GM12878 (cell line): Measurements from ENCODE around the gene COMMD1. TPM values are rescaled to one million over a fixed set of nuclear protein-coding genes. Genes with fewer than 3 reads are reported as not detected.

Experiments used
- ATAC-seq: fragments of 200-7000 bp; cut with Tn5 transposase; 3 replicates; pipeline ENCODE4 v1.9.1; 2020; ENCODE audit warnings: mild to moderate bottlenecking, moderate library complexity
- BruUV-seq: library from RNA; stranded (reverse); fragments of 400-500 nt; replicated peaks from 2 replicates; lab custom pipeline; 2021; lab: Mats Ljungman, UMichigan
- CTCF ChIA-PET: fragments of 300-600 bp; sonication (Branson Sonifier 250); formaldehyde crosslinking; extraction: SDS; loops from one replicate; lab custom pipeline; 2021; ENCODE audit warnings: inconsistent platforms; lab: Yijun Ruan, JAX
- POLR2A ChIA-PET: fragments of 350-600 bp; formaldehyde crosslinking; extraction: SDS; loops from one replicate; lab custom pipeline; 2021; ENCODE audit warnings: inconsistent platforms; lab: Charles Lee
- RAD21 ChIA-PET: fragments of 300-600 bp; sonication (Branson Sonifier 250); formaldehyde crosslinking; loops from one replicate; lab custom pipeline; 2023; ENCODE audit warnings: antibody characterized with exemption; ENCODE audit not compliant: unreplicated experiment; lab: Charles Lee
- SMC1A ChIA-PET: fragments of 300-600 bp; sonication (Branson Sonifier 250); formaldehyde crosslinking; loops from one replicate; lab custom pipeline; 2023; ENCODE audit not compliant: unreplicated experiment, uncharacterized antibody; lab: Charles Lee
- DNase-seq: peaks from one replicate; pipeline ENCODE4 v3.0.0-alpha.2; 2011; ENCODE audit warnings: low read depth, low spot score
- FAIRE-seq: peaks from 3 replicates; lab custom pipeline; 2011; peaks lifted over from hg19 to GRCh38; lab: Jason Lieb, UNC
- H2AFZ ChIP-seq: 2 replicates; pipeline ENCODE4 v1.6.0; 2011; ENCODE audit warnings: low read depth, low read length, control low read depth; ENCODE audit not compliant: control insufficient read depth
- H3K27ac ChIP-seq: 2 replicates; pipeline ENCODE4 v1.5.1; 2011; ENCODE audit warnings: control low read depth; ENCODE audit not compliant: control insufficient read depth, insufficient read depth
- H3K27me3 ChIP-seq, 2 experiments: replicated peaks in 1 of 2; 2 replicates each; pipeline versions ENCODE4 v1.6.0 to v1.6.1; 2011; ENCODE audit warnings: low read length in 1 of 2; ENCODE audit not compliant: control insufficient read depth in 2 of 2, insufficient read depth in 2 of 2
- H3K36me3 ChIP-seq, 2 experiments: 2 replicates each; pipeline ENCODE4 v1.5.1; 2011; ENCODE audit warnings: low read length in 1 of 2; ENCODE audit not compliant: control insufficient read depth in 2 of 2, insufficient read depth in 2 of 2
- H3K4me1 ChIP-seq: 2 replicates; pipeline ENCODE4 v1.6.1; 2011; ENCODE audit warnings: mild to moderate bottlenecking, low read length, moderate library complexity, mixed read lengths; ENCODE audit not compliant: control insufficient read depth, insufficient read depth
- H3K4me2 ChIP-seq: 2 replicates; pipeline ENCODE4 v1.6.0; 2011; ENCODE audit warnings: control low read depth; ENCODE audit not compliant: control insufficient read depth, insufficient read depth
- H3K4me3 ChIP-seq: fragments of 200-600 bp; sonication (generic); 2 replicates; pipeline ENCODE4 v1.5.1; 2016
- H3K79me2 ChIP-seq: 2 replicates; pipeline ENCODE4 v1.6.0; 2011; ENCODE audit warnings: low read length; ENCODE audit not compliant: control insufficient read depth, insufficient read depth
- H3K9ac ChIP-seq: 2 replicates; pipeline ENCODE4 v1.8.0; 2011; ENCODE audit warnings: low read length, control low read depth, mixed read lengths; ENCODE audit not compliant: control insufficient read depth, insufficient read depth
- H3K9me3 ChIP-seq: replicated peaks from 3 replicates; pipeline ENCODE4 v1.5.1; 2011; ENCODE audit warnings: mild to moderate bottlenecking, low read length; ENCODE audit not compliant: control insufficient read depth, insufficient read depth
- H4K20me1 ChIP-seq: 2 replicates; pipeline ENCODE4 v1.6.0; 2011; ENCODE audit not compliant: control insufficient read depth, insufficient read depth
- BCL3 ChIP-seq: IDR thresholded peaks from 2 replicates; pipeline ENCODE4 v1.6.1; 2011; ENCODE audit warnings: borderline replicate concordance, low read depth, mild to moderate bottlenecking, moderate library complexity, low read length; ENCODE audit not compliant: insufficient read depth, poor library complexity, severe bottlenecking
- CEBPB ChIP-seq, 2 experiments: fragments of 150-350 bp in 1 of 2; IDR thresholded peaks; 2 replicates each; pipeline ENCODE4 v1.6.1; 2012 to 2014; ENCODE audit warnings: low read depth in 2 of 2, low read length in 2 of 2, borderline replicate concordance in 1 of 2, inconsistent platforms in 1 of 2
- CHD4 ChIP-seq: fragments of 200-600 bp; sonication (generic); IDR thresholded peaks from 2 replicates; pipeline ENCODE4 v1.6.1; 2016; ENCODE audit warnings: mild to moderate bottlenecking
- CREB1 ChIP-seq: IDR thresholded peaks from 2 replicates; pipeline ENCODE4 v1.6.1; 2012; ENCODE audit warnings: low read depth, mild to moderate bottlenecking, inconsistent platforms
- HDAC2 ChIP-seq: fragments of 200-600 bp; sonication (generic); IDR thresholded peaks from 2 replicates; pipeline ENCODE4 v1.6.1; 2017
- JUNB ChIP-seq: IDR thresholded peaks from 2 replicates; pipeline ENCODE4 v1.6.1; 2016; ENCODE audit warnings: antibody characterized with exemption, mild to moderate bottlenecking
- JUND ChIP-seq: IDR thresholded peaks from 2 replicates; pipeline ENCODE4 v1.6.1; 2012; ENCODE audit warnings: low read depth, mild to moderate bottlenecking, low read length, improper control_type of control experiment, moderate library complexity
- MTA3 ChIP-seq: IDR thresholded peaks from 2 replicates; pipeline ENCODE4 v1.6.1; 2012; ENCODE audit warnings: low read length, inconsistent platforms, borderline replicate concordance
- NFIC ChIP-seq: IDR thresholded peaks from 2 replicates; pipeline ENCODE4 v1.6.1; 2012; ENCODE audit warnings: low read depth, mild to moderate bottlenecking, inconsistent platforms, low read length, moderate library complexity
- NRF1 ChIP-seq: conservative IDR thresholded peaks from 2 replicates; pipeline ENCODE4 v1.6.1; 2011; ENCODE audit warnings: mild to moderate bottlenecking, low read depth, low read length, improper control_type of control experiment
- POU2F2 ChIP-seq: IDR thresholded peaks from 3 replicates; pipeline ENCODE4 v1.6.1; 2011; ENCODE audit warnings: low read depth, mild to moderate bottlenecking, low read length, borderline replicate concordance
- SMAD5 ChIP-seq: IDR thresholded peaks from 2 replicates; pipeline ENCODE4 v1.6.1; 2016; ENCODE audit warnings: antibody characterized with exemption, low read depth
- SPI1 ChIP-seq: IDR thresholded peaks from 2 replicates; pipeline ENCODE4 v1.6.1; 2011; ENCODE audit warnings: low read depth, mild to moderate bottlenecking, low read length, moderate library complexity, borderline replicate concordance; ENCODE audit not compliant: insufficient read depth
- SUPT20H ChIP-seq: IDR thresholded peaks from 2 replicates; pipeline ENCODE4 v1.6.1; 2011; ENCODE audit warnings: low read depth, mild to moderate bottlenecking, low read length, moderate library complexity, borderline replicate concordance; ENCODE audit not compliant: control insufficient read depth
- ZBED1 ChIP-seq: IDR thresholded peaks from 2 replicates; pipeline ENCODE4 v1.6.1; 2016; ENCODE audit warnings: borderline replicate concordance
- ZNF207 ChIP-seq: fragments of 450-650 bp; IDR thresholded peaks from 2 replicates; pipeline ENCODE4 v1.6.1; 2014; ENCODE audit warnings: antibody characterized with exemption, mild to moderate bottlenecking, borderline replicate concordance
- ZNF217 ChIP-seq: fragments of 450-650 bp; IDR thresholded peaks from 2 replicates; pipeline ENCODE4 v1.6.1; 2017; ENCODE audit warnings: antibody characterized with exemption, mild to moderate bottlenecking
- WGBS: methylation state at CpG from one replicate; pipeline ENCODE4 v1.1.6; 2016; ENCODE audit warnings: low lambda C conversion rate; ENCODE audit not compliant: insufficient replicate concordance, insufficient coverage; ENCODE audit errors: missing lambda C conversion rate; 5-methylcytosine and 5-hydroxymethylcytosine counted together
- in situ Hi-C: fragments of 300-500 bp; cut with MboI; formaldehyde crosslinking; loops from 9 replicates; pipeline ENCODE4 v1.14.3; 2018; ENCODE audit warnings: mixed read lengths
- intact Hi-C: fragments of 100-400 bp; cut with micrococcal nuclease; formaldehyde crosslinking; loops from one replicate; pipeline ENCODE4 v1.14.2; 2022; ENCODE audit not compliant: unreplicated experiment
- polyA plus RNA-seq, 11 experiments: library from polyadenylated mRNA; depleted of rRNA in 4 of 11; unstranded in 6 of 11; stranded (reverse) in 5 of 11; fragments of >200 nt; fragmentation: Nextera tagmentation in 4 of 11; fragmentation: Illumina TruSeq in 1 of 11; extraction: Ambion mirVana in 4 of 11; extraction: Trizol in 1 of 11; gene quantifications; 1 replicate in 1 of 11; 2 replicates in 10 of 11; pipeline versions ENCODE4 v1.2.1 to v1.2.3, GENCODE V29; 2011 to 2016; ENCODE audit warnings: inconsistent platforms in 2 of 11, missing spikeins in 2 of 11, low read depth in 1 of 11
- total RNA-seq, 4 experiments: library from RNA; depleted of rRNA in 3 of 4; stranded (reverse); fragments of >200 nt in 3 of 4; fragmentation: Illumina TruSeq in 1 of 4; extraction: Trizol in 1 of 4; gene quantifications; 2 replicates each; pipeline versions ENCODE4 v1.2.1 to v1.2.3, GENCODE V29; 2013 to 2021

The COMMD1 gene
- total and polyA plus RNA-seq, 10 of the 15 experiments (the other 5 are each of a cell fraction or from before 2014, with no cell fraction given), result 39.7 to 210 (median 53.7) TPM

- H4K20me1 ChIP-seq, result no peaks in the 10 kb centered on the region
- ChIA-PET RAD21 (no interaction called here), CTCF (interaction anchor here (0.8 kb wide), 1 partner anchor 11 kb away, joined by 3 read pairs; no protein-coding TSS in a partner anchor)
- no peak overlapping the region for H3K27ac ChIP-seq
- TF ChIP-seq CREB1, result no peak
- no peak for TF ChIP-seq BCL3
- TF ChIP-seq ZNF217, result no peak
- TF ChIP-seq CHD4, result no peak
- TF ChIP-seq, all 136 proteins: peak for 0
- Histone ChIP-seq H3K36me3 (no peaks in the 10 kb centered on the region), H3K27me3 (no peaks in the 10 kb centered on the region), H3K79me2 (no peaks in the 10 kb centered on the region), H3K9me3 (no peaks in the 10 kb centered on the region; the same call in 2 of the 3 replicates), H3K4me1 (no peaks in the 10 kb centered on the region), H3K4me3 (no peak overlapping the region), H3K9ac (no peak overlapping the region), H2AFZ (no peak overlapping the region), H3K4me2 (no peak overlapping the region)
- in situ Hi-C loops (no loop called here), intact Hi-C loops (no loop called here)
- FAIRE-seq (no peak), DNase-seq (no peak), ATAC-seq (no peak)
- POLR2A ChIA-PET, result no interaction called here
- BruUV-seq, result no TSS peak
- 97% methylated on average over 2 of the region's 2 CpGs for WGBS
- SMC1A ChIA-PET, result interaction anchor here (0.7 kb wide), 1 partner anchor 69 kb away, joined by 3 read pairs; no protein-coding TSS in a partner anchor
These were observed 186.0 kb downstream of the COMMD1 start for GRCh38 chr2:62091471-62091870.

- ChIA-PET RAD21 (interaction anchor here (0.9 to 4.7 kb wide), 14 partner anchors 13 to 315 kb away, joined by 3 to 40 read pairs (median 3); no protein-coding TSS in a partner anchor), CTCF (interaction anchor here (0.6 to 3.8 kb wide), 13 partner anchors 17 to 105 kb away, joined by 3 to 23 read pairs (median 5); no protein-coding TSS in a partner anchor), POLR2A (interaction anchor here (0.8 to 2.6 kb wide), 14 partner anchors 11 to 104 kb away, joined by 3 to 10 read pairs (median 4); no protein-coding TSS in a partner anchor), SMC1A (interaction anchor here (0.8 to 5.6 kb wide), 27 partner anchors 8 to 215 kb away, joined by 3 to 59 read pairs (median 6); no protein-coding TSS in a partner anchor)
- ATAC-seq, result peak; percentile 4; the same call in 2 of the 3 replicates
- peak overlapping the region; percentile 95 for H3K4me2 ChIP-seq
- peaks cover 1% of the 10 kb centered on the region for H3K79me2 ChIP-seq
- intact Hi-C loops, result loop anchor here (1.0 to 2.0 kb wide), 2 partner anchors 41 to 60 kb away; no protein-coding TSS in a partner anchor
- 7% methylated on average over 4 of the region's 4 CpGs for WGBS
- no peaks in the 10 kb centered on the region for H3K9me3 ChIP-seq
- H3K4me1 ChIP-seq, result peaks cover 43% of the 10 kb centered on the region
- peak overlapping the region; percentile 53 for H3K4me3 ChIP-seq
- FAIRE-seq, result peak; percentile 7
- DNase-seq, result no peak
- TSS peak; percentile 63 for BruUV-seq
- no peaks in the 10 kb centered on the region for H3K27me3 ChIP-seq
- H3K9ac ChIP-seq, result peak overlapping the region; percentile 67
- H2AFZ ChIP-seq, result peak overlapping the region; percentile 58
- H3K27ac ChIP-seq, result peak overlapping the region; percentile 95
- no peaks in the 10 kb centered on the region for H4K20me1 ChIP-seq
- in situ Hi-C loops, result no loop called here
- no peaks in the 10 kb centered on the region for H3K36me3 ChIP-seq
- TF ChIP-seq NRF1 (no peak), ZBED1 (no peak), ZNF207 (no peak), JUND (no peak), MTA3 (0 out of 2 replicates have a peak, but pooled peaks have one; percentile 23), SMAD5 (no peak), SPI1 (peak; percentile 62), POU2F2 (0 out of 3 replicates have a peak, but pooled peaks have one; percentile 6), SUPT20H (no peak), HDAC2 (no peak), NFIC (no peak), JUNB (no peak), CEBPB (IDR thresholded peaks at IDR 0.05; ENCODE audit: borderline replicate concordance in 1 of 2, low read depth in 2 of 2, low read length in 2 of 2) (no peak)
These were observed 193.6 kb downstream of the COMMD1 start for GRCh38 chr2:62099050-62099449.
